Stimulated activated CD4-positive, alpha-beta T cell treated with anti-CD3 and anti-CD28 coated beads, Interleukin-12 subunit alpha, Interleukin-12 subunit beta, amount 100 ng/mL, for 4 hours (primary cell): ENCODE data around the gene NHSL1.

Source experiments
- DNase-seq: peaks from one replicate; pipeline ENCODE4 v3.0.0-alpha.2; 2020

The NHSL1 gene

GRCh38 chr6:138499303-138500018 is at the start of gene NHSL1:
NHSL1 (minus strand) TSS chr6:138499494; CDS start chr6:138499290, 204 bp downstream.
- no peak for DNase-seq

- DNase-seq: no peak
These were observed 47.5 kb upstream of the NHSL1 start for GRCh38 chr6:138546733-138547185.

- DNase-seq: no peak
These were observed 46.3 kb upstream of the NHSL1 start for GRCh38 chr6:138545621-138545980.

GRCh38 chr6:138544501-138544900 is 45.2 kb upstream of the NHSL1 start:
- no peak for DNase-seq

- DNase-seq: no peak
These were observed 44.4 kb upstream of the NHSL1 start for GRCh38 chr6:138543657-138544056.

DNA sequence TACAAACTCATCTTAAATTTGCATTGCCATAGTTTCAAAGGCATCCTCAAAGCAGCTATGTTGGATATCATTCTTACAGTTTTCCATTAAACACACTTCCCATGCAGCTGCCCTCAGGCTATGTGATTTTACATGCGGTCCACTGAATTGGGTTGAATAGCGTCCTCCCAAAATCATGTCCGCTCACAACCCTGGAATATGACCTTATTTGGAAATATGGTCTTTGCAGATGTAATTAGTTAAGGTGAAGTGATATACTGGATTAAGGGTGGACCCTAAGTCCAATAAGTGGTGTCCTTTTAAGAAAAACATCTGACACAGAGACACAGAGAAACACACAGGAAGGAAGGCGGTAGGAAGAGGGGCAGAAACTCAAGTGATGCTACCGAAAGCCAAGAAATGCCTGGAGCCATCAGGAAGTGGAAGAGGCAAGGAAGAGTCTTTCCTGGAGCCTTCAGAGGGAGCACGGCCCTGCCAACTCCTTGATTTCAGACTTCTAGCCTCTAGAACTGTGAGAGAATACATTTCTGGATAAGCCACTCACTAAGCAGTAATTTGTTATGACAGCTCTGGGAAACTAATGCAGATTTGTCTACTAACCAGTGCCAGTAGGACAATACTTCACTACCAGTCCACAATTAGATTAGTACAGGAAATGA is 42.7 kb upstream of the NHSL1 start:
- DNase-seq: no peak

DNA sequence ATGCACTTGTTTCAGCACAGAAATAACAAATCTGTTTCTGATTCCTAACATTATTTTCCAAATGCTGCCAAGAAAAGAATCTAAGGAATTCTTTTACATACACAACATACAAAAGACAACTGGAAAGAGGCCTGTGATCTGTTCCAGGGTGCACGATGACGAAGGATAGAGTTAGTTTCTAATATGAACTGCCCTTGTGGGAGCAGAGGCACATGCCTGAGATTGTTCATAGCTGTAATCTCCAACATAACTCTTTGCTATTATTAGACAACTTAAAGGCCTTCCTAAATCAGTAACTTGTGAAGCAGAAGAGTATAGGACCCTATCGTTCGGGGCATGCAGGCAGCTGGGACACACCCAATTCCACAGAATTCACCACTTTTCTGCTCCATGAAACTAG is 41.2 kb upstream of the NHSL1 start:
- no peak for DNase-seq

DNA sequence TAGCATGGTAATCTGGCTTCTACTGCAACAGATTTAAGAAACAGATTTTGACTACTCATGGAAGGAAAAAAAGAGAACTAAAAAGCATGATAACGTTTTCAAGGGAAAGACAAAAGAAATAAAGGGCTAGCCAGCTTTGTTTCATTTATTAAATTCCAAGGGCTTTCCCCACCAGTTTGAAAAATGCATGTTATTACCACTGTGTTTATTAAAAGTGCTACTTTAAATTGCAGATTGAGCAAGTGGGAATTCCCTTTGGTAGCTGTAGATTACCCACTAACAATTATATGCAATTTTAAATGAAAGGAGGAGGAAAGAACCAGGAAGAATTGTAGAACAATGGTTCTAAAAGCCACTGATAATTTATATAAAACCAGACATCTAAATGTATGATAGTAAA is 40.6 kb upstream of the NHSL1 start:
- DNase-seq: no peak

DNA sequence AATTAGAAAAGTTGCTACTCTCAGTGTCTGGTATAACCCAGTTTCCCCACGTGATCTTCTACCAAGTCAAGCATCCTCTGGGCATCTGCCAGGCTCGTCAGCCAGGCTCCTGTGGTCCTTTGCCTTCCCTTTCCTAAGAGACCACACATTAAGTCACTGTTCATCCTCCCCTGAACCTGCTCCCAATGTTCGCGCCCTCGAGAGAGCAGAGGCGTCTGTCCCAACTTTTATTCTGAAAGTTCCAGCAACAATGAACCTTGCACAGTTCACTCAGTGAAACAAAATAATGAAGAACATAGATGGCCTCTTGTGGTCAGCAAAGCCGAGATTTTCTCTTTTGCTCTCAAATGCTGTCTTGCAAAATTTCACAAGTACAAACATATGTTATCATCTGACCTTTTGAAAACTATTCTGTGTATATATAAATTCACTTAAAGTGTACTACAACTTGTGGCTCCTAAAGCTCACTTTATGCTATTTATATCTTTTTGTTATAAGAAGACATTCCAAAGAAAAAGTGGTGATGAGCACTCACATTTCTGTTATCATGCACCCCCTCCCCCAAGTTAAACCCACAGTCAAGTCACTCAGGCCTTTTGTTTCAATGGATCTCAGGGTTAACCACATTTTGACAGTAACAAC is 39.2 kb upstream of the NHSL1 start:
- no peak for DNase-seq

GRCh38 chr6:138537106-138537505 is 37.8 kb upstream of the NHSL1 start:
- no peak for DNase-seq

GRCh38 chr6:138535728-138536455 is 36.6 kb upstream of the NHSL1 start:
- DNase-seq: no peak

DNA sequence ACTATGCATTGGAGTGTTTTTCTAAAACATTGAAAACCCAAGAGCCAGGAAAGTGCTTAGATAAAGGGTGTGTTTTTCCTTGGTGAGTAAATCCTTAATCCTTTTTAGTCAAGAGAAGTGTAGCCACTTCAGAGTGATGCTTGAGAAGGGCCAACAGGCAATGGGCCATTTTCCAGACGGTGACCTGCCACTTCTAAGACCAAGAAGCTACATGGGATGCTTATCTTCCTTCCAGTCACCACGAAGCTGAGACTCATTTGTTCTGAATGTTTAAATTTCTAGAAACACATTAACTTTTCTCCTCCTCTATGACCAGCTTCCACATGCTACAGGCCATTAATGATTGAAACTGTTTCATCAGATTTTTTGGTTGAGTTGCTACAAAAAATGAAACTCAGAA is 34.4 kb upstream of the NHSL1 start:
- DNase-seq: no peak

DNA sequence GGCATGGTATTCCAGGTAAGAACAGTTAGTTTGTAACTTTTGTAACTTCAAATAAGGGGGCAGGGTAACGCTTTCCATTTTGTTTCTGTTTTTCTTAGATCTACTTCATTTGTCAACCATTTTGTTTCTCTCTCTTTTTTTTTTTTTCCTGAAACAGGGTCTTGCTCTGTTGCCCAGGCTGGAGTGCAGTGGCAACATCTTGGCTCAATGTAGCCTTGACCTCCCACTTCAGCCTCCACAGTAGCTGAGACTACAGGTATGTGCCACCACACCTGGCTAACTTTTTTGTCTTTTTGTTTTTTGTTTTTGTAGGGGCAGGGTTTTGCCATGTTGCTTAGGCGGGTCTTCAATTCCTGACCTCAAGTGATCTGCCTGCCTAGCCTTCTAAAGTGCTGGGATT is 32.1 kb upstream of the NHSL1 start:
- no peak for DNase-seq

GRCh38 chr6:138529478-138529877 is 30.2 kb upstream of the NHSL1 start:
- DNase-seq: no peak

GRCh38 chr6:138528956-138529355 is 29.7 kb upstream of the NHSL1 start:
- DNase-seq: no peak

GRCh38 chr6:138528137-138528536 is 28.8 kb upstream of the NHSL1 start:
- no peak for DNase-seq

- no peak for DNase-seq
These were observed 28.3 kb upstream of the NHSL1 start for GRCh38 chr6:138527411-138528088.

GRCh38 chr6:138526822-138527235 is 27.5 kb upstream of the NHSL1 start:
- DNase-seq: no peak

GRCh38 chr6:138525355-138525754 is 26.1 kb upstream of the NHSL1 start:
- DNase-seq: no peak

DNA sequence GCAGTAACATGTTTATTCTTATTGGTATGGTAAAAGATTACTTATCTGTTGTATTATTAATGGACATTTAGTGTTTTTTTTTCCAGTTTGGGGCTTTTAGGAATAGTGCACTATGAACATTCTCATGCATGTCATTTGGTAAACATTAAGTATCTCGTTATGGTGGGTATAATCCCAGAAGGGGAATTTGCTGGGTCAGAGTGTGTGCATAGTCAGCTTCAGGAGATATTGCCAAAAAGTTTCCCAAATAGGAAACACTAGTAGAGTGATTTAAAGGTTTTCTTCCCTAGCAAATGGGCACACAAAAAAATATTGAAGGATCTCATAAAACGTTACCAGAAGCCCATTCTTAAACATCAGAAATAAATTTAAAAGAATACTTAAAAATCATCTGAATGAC is 25.2 kb upstream of the NHSL1 start:
- no peak for DNase-seq

DNA sequence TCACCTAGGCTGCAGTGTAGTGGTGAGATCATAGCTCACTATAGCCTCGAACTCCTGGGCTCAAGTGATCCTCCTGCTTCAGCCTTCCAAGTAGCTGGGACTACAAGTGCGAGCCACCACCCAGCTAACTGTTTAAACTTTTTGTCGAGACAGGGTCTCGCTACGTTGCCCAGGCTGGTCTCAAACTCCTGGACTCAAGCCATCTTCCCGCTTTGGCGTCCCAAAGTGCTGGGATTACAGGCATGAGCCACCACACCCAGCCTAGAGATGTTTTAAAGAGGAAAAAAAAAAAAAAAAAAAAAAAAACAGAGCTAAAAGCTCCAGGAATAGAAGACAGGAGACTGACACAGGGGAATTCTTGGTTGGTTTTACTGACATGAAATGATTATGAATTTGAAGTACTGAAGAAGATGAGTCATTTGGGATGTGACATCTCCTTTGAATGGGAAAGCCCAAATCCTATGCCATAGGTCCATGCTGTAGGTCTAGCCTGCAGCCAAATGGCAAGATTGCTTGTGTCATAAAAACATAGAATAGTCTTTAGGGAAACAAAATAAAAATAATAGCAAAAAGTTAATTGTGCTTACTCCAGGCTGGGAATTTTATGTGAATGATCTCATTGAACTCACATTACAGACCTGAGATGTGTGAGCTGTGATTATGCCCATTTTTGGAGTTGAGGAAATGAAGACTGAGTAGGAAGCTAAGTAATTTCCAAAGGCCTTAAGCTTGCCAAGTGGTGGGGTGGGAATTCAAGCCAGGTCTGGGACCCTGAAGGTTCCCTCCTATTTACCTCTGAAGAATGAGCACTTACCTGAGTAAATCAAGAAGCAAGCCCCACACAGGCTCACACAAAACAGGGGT is 24.3 kb upstream of the NHSL1 start:
- DNase-seq: no peak

- no peak for DNase-seq
These were observed 23.3 kb upstream of the NHSL1 start for GRCh38 chr6:138522611-138523010.
